ENCODE results near the gene TOM1L2. TPM values are rescaled to one million over a fixed set of nuclear protein-coding genes. Genes with fewer than 3 reads are reported as not detected.

Gene TOM1L2
- total and polyA plus RNA-seq, 2 of the 4 experiments (the other 2 are of a cell fraction) = 34.4 to 51.7 TPM

DNA sequence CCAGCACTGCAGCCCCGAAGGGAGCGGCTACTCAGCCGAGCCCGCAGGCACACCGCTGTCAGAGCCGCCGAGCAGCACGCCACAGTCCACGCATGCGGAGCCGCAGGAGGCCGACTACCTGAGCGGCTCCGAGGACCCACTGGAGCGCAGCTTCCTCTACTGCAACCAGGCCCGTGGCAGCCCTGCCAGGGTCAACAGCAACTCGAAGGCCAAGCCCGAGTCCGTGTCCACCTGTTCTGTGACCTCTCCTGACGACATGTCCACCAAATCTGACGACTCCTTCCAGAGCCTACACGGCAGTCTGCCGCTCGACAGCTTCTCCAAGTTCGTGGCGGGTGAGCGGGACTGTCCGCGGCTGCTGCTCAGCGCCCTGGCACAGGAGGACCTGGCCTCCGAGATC is 177.8 kb downstream of the TOM1L2 start:
- Histone ChIP-seq H4K8ac (ENCODE audit: low read depth in 2 of 2, low read length in 2 of 2) (no peak overlapping the region), H3K14ac (replicated peaks; ENCODE audit: low read depth, low read length) (no peak overlapping the region), H4K5ac (ENCODE audit: low read depth, low read length) (no peak overlapping the region), H3K36me3 (ENCODE audit: control insufficient read depth, insufficient read depth, low read length) (peaks cover 59% of the 10 kb centered on the region), H3K4me3 (ENCODE audit: insufficient read depth, low read depth, low read length) (no peak overlapping the region), H3K27ac (ENCODE audit: insufficient read depth, low read length) (no peak overlapping the region), H2AFZ (replicated peaks; ENCODE audit: low read length, poor library complexity) (no peak overlapping the region), H2BK5ac (ENCODE audit: low read depth, low read length, poor library complexity, severe bottlenecking) (no peak overlapping the region), H2AK9ac (replicated peaks; ENCODE audit: low read depth, low read length, poor library complexity) (no peak overlapping the region), H3K56ac (ENCODE audit: extremely low read depth, insufficient read depth, low read length) (no peak overlapping the region), H4K91ac (ENCODE audit: insufficient read depth, low read depth, low read length) (no peak overlapping the region), H2AK5ac (ENCODE audit: low read depth, low read length) (no peak overlapping the region), H2BK15ac (ENCODE audit: low read depth, low read length) (no peak overlapping the region), H3K9me1 (ENCODE audit: insufficient read depth, low read length) (peaks cover 10% of the 10 kb centered on the region; the same call in 1 of the 2 replicates), H2BK20ac (ENCODE audit: low read depth, low read length) (no peak overlapping the region), H3K23ac (ENCODE audit: low read depth, low read length) (no peak overlapping the region), H3K18ac (ENCODE audit: low read depth, low read length) (no peak overlapping the region), H3K79me1 (ENCODE audit: low read depth in 1 of 2, low read length in 2 of 2) (peaks cover 16 to 90% of the 10 kb centered on the region in 2 experiments), H2BK120ac (ENCODE audit: low read depth, low read length) (no peak overlapping the region), H3K27me3 (ENCODE audit: control insufficient read depth, insufficient read depth, low read length) (no peaks in the 10 kb centered on the region), H3K9ac (ENCODE audit: low read depth, low read length) (no peak overlapping the region), H3K9me3 (ENCODE audit: control insufficient read depth, insufficient read depth, low read length) (no peaks in the 10 kb centered on the region), H3K4me1 (ENCODE audit: control insufficient read depth, insufficient read depth, low read length) (peaks cover 15% of the 10 kb centered on the region; the same call in 1 of the 2 replicates), H3K4ac (ENCODE audit: low read depth, low read length) (no peak overlapping the region), H4K20me1 (ENCODE audit: insufficient read depth, low read length) (peaks cover 76% of the 10 kb centered on the region), H3K4me2 (ENCODE audit: low read depth, low read length) (no peak overlapping the region)
- ChIA-PET CTCF (no interaction called here), POLR2A (ENCODE audit: unreplicated experiment) (interaction anchor here (0.6 kb wide), 1 partner anchor 334 kb away, joined by 3 read pairs; no protein-coding TSS in a partner anchor)
- no peak for TF ChIP-seq MAFK (IDR thresholded peaks at IDR 0.05; ENCODE audit: low read depth, low read length)
- no peak for TF ChIP-seq RAD21 (IDR thresholded peaks at IDR 0.05; ENCODE audit: low read length)
- no peak for TF ChIP-seq CEBPB (IDR thresholded peaks at IDR 0.05; ENCODE audit: low read depth, low read length)
- TF ChIP-seq BHLHE40 (IDR thresholded peaks at IDR 0.05; ENCODE audit: low read depth, low read length) = no peak
- no peak for TF ChIP-seq MAZ (IDR thresholded peaks at IDR 0.05; ENCODE audit: borderline replicate concordance, low read depth, low read length)
- no peak for TF ChIP-seq RCOR1 (IDR thresholded peaks at IDR 0.05; ENCODE audit: insufficient replicate concordance, low read length)
- TF ChIP-seq POLR2A (IDR thresholded peaks at IDR 0.05; ENCODE audit: low read depth, low read length) = no peak
- no peak for TF ChIP-seq RFX5 (IDR thresholded peaks at IDR 0.05; ENCODE audit: low read depth, low read length)
- TF ChIP-seq SMC3 (IDR thresholded peaks at IDR 0.05; ENCODE audit: low read depth, low read length) = no peak
- TF ChIP-seq NFE2L2 (IDR thresholded peaks at IDR 0.05; ENCODE audit: low read depth, low read length) = no peak
- no TSS peak for BruUV-seq (replicated peaks)
- in situ Hi-C loops (cut with MboI; ENCODE audit: low sequenced_read_pairs) (no loop called here), intact Hi-C loops (cut with micrococcal nuclease) (no loop called here), dilution Hi-C loops (cut with HindIII; ENCODE audit: low sequenced_read_pairs, unreplicated experiment) (no loop called here)
- no peak for DNase-seq
- ATAC-seq (ENCODE audit: low read depth) = no peak
- WGBS, 2 experiments (ENCODE audit: extremely low coverage in 2 of 2, insufficient read length in 1 of 2) = 88% methylated on average over 20 of the region's 31 CpGs; no CpG with 5 or more reads in 1 of the 2 experiments

Small RNA genes within 50 kb of the gene (microRNA-seq; reads per million reads assigned to microRNA genes)
- gene MIR33B (ENCODE audit: insufficient read depth in 1 of 2, insufficient read length in 1 of 2, unreplicated experiment in 1 of 2) (11.4 to 50.0 reads per million in 2 experiments), gene MIR6777 (ENCODE audit: insufficient read depth in 1 of 2, insufficient read length in 1 of 2, unreplicated experiment in 1 of 2) (0 to 2.1 reads per million in 2 experiments)

Small RNA genes within 50 kb of the gene (small RNA-seq; reads per million reads assigned to genes)
- gene MIR33B (0.04 to 36.8 (median 15.4) reads per million in 5 experiments), gene MIR6777 (0 to 0.11 (median 0) reads per million in 5 experiments)

Other genes starting within 250 kb of the TOM1L2 start
- 3.3 and 3.4 TPM in 2 replicates for gene SREBF1, start 135.4 kb downstream of the TOM1L2 start, total RNA-seq (2012; rRNA removed)
- 20.4 and 22.3 TPM in 2 replicates for gene SREBF1, start 135.4 kb downstream of the TOM1L2 start, polyA plus RNA-seq (2012; rRNA removed)
- gene DRC3, start 462 bp upstream of the TOM1L2 start, total RNA-seq (2012; rRNA removed) = 0.28 and 0.72 TPM in 2 replicates
- 0.23 and 0.55 TPM in 2 replicates for gene DRC3, start 462 bp upstream of the TOM1L2 start, polyA plus RNA-seq (2012; rRNA removed)
- 14.2 and 27.6 TPM in 2 replicates for gene ATPAF2, start 66.8 kb upstream of the TOM1L2 start, total RNA-seq (2012; rRNA removed)
- gene ATPAF2, start 66.8 kb upstream of the TOM1L2 start, polyA plus RNA-seq (2012; rRNA removed) = 19.5 and 21.9 TPM in 2 replicates
- gene GID4, start 67.0 kb upstream of the TOM1L2 start, total RNA-seq (2012; rRNA removed) = 3.9 and 5.0 TPM in 2 replicates
- 4.2 and 5.6 TPM in 2 replicates for gene GID4, start 67.0 kb upstream of the TOM1L2 start, polyA plus RNA-seq (2012; rRNA removed)
- gene DRG2, start 115.5 kb upstream of the TOM1L2 start, total RNA-seq (2012; rRNA removed) = 35.6 and 43.6 TPM in 2 replicates
- gene DRG2, start 115.5 kb upstream of the TOM1L2 start, polyA plus RNA-seq (2012; rRNA removed) = 41.3 and 45.1 TPM in 2 replicates
- gene MYO15A, start 136.4 kb upstream of the TOM1L2 start, total RNA-seq (2012; rRNA removed) = 0.18 and 0.56 TPM in 2 replicates
- 0.49 and 1.1 TPM in 2 replicates for gene MYO15A, start 136.4 kb upstream of the TOM1L2 start, polyA plus RNA-seq (2012; rRNA removed)
- gene ALKBH5, start 211.4 kb upstream of the TOM1L2 start, total RNA-seq (2012; rRNA removed) = 79.6 and 86.1 TPM in 2 replicates
- gene ALKBH5, start 211.4 kb upstream of the TOM1L2 start, polyA plus RNA-seq (2012; rRNA removed) = 54.6 and 57.6 TPM in 2 replicates

Measured in IMR-90 (cell line).